Stimulated activated CD8-positive, alpha-beta memory T cell treated with anti-CD3 and anti-CD28 coated beads, Interleukin-15, amount 100 ng/mL, for 48 hours (primary cell): Measurements from ENCODE around the gene CLCNKB.
"Not testable (repeated sequence)": the region's sequence is repeated elsewhere in the genome, so short reads cannot be mapped to it uniquely, and the experiment has no call there.

Experiments used
- DNase-seq, 2 donors: peaks; one replicate each; pipeline ENCODE4 v3.0.0-alpha.2; 2020; ENCODE audit warnings: low read depth in 2 of 2

Gene CLCNKB

DNA sequence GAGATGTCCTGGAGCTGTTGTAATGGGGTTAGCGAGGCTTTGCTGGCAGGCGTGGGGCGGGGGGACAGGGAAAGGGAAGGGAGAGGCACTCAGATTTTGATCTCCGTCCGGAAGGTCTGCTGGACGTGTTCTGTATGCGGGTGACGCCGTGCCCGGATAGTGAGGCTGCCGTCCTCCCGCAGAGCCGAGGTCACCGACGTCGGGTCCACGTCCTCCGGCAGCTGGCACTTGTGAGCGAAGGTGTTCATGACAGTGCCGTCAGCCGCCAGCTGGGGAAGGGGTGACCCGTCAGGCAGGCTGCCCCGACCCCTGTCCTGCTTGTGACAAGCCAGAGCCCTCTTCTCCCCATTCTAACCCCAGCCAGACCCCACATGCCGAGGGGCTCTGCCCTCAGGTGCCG is 28.1 kb upstream of the CLCNKB start:
- DNase-seq, result no peak

DNA sequence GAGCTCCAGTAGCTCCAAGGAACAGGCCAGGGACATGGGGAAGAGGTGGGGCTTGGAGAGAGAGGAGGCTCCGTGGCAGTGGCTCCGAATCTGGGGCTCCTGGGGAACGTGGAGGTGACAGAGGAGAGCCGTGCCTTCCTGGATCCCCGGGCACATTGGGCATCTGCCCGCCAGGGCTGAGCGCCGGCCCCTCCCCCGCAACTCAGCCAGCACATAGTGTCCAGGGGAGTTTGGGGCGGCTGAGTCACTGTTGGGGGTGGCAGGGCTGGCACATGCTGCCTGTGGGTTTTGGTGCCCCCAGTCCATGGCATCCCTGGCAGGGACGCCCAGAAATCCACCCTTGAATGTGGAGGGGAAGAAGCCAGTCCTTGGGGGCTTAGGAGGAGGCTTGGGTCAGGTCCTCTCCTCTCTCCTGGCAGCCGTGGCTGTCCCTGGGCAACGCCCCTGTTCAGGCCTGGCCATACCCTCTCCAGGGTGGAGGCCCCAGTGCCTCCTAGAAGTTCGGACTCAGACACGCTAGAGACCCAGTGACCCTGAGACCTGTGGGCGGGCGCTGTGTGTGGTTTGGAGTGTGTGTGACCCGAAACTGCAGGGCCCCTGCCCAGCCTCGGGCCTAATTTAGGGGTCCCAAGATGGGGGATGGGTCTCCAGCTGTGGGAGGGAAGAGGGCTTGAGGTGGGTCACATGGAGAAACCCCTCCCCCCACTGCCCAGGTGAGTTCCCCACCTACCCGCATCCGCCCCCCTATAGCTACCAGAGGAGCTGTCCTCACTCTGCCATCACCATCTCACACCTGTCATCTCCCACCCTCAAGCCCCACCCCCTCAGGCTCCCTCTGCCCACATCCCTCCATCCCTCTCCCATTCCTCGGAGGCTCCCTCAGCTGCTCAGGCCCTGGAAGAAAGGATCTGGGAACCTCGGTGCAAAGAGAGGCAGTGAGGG is 27.4 kb upstream of the CLCNKB start:
- DNase-seq, result no peak

DNA sequence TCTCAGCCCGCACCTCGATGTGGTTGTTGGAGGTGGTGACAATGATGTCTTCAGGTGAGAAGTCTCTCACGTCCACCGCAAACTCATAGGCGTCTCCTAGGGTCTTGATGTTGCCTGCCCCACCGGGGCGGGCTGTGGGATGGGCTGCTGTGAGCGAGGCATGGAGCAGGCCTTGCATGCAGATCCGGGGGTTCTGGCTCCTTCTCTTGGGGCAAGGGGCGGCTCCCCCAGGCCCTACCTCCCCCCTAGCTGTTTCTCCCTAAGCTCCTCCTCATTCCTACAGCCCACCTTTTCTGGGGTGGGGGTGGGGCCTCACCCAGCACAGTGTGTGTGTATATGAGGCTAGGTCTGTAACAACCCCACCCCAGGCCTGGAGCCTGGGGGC is 26.5 kb upstream of the CLCNKB start:
- DNase-seq, result no peak

DNA sequence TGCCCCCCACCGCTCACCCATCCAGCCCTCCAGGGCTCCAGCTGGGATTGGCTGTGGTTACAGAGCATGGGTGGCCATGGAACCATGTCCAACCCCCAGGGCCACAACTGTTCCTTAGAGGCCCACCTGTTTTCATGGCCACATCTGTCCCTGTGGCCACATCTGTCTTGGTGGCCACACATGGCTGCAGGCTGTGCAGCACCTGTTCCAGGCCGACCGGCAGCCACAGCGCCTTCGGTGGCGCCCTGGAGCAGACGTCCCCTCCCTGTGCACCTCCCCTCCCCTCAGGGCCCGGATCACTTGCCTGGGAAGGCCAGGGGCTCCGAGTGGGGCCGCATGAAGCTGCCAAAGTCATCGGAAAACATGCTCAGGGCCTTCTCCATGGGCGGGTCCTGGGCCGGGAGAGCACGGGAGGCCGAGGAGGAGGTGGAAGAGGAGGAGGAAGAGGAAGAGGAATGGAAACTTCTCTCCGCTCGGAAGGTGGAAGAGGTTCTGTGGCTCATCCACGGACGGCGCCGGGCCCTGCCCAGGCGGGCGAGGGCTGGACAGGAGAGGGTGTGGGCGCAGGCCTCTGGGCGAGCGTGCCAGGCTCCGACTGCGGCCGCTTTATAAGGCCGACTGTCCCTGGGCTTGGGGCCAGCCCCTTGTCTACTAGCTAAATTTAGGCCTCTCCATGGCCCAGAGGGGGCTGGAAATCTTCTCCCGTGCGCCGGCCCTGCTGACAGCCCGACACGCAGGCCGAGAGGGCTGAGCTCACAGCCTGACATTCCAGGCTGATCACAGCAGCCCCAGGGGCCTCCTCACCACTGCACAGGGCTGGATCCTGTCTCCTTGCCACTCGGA is 25.9 kb upstream of the CLCNKB start, which contains the start of gene HSPB7:
TSS of gene HSPB7 (minus strand) at position 583 of the 843 bp plus-strand sequence. CDS start at position 503, 80 bp downstream.
- DNase-seq, result no peak

GRCh38 chr1:16018308-16018707 is 25.3 kb upstream of the CLCNKB start:
- DNase-seq, result no peak

DNA sequence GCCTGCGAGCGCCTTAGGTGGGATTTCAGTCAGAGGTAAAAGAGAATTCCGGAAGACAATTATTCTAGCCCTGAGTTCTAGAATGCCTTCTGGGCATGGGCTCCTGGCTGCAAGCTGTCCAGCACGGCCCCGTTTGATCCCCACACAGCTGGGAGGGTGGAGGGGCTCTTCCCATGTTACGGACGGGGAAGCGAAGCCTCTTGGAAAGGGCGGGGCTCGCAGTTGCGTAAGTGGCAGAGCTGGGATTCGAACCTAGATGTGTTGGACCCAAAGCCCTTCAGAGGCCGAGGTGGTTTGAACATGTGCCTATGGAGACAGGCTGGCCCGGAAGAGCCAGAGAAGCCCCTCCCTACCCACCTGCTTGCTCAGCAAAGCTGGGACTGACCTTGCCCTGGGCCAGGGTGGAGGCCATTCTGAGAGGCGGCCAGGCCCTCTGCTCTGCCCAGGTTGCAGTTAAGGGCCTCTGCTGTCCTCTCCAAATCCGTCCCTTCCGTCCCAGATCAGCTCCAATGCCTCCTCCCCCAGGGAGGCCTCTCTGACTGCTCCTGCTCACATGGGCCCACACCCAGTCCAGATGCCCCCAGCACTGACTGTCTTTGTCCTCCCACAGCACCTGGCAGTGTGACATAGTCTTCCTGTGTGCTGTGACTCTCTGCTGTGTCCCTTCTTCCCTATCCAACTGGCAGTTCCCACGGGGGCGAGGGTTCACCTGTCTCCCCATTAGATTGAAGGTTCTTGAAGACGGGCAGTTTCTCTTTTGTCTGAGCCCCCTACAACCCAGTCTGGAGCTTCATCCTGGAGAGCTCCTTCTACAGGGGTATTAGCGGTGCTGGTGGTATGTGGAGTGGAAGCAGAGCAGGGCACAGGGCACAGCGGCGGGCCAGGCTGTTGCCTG is 24.6 kb upstream of the CLCNKB start:
- no peak for DNase-seq

- DNase-seq, result no peak
Observed at GRCh38 chr1:16019644-16020277, 23.8 kb upstream of the CLCNKB start.

DNA sequence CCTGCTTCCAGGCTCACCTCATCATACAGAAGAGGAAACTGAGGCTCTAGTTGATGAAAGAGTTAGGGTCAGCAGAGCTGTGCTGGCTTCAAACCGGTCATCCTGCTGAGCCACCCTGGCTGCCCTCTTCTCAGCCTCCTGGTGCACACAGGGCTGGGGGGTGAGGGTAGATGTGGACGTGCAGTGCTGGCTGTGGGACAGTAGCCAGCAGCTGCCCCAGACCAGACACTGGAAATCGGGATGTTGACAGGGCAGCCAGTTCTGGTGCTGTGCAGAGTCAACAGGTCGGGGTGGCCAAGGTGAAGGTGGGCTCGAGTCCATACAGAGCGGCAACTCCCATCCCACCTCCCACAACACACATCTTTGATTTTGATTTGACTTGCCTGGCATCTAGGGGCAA is 23.3 kb upstream of the CLCNKB start:
- no peak for DNase-seq

DNA sequence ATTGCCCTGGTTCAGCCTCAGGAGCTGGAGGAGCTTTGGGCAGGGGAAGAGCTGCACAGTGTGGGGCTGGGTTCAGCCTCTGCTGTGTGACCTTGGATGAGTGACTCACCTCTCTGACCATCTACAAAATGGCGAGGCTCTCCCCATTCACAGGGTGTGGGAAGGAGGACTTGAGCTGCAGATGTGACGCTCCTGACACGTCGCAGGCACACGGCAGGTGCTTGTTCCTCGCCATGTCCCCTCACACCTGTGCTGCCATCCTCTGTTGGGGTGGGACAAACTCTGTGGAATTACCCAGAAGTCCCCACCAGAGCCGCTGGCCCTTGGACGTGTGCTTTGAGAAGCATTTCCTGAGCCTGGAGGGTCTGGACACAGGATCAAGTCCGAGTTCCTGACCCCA is 22.7 kb upstream of the CLCNKB start:
- DNase-seq, result not testable (repeated sequence)

- DNase-seq, result no peak
Observed at GRCh38 chr1:16021681-16022080, 21.9 kb upstream of the CLCNKB start, which contains the start of gene CLCNKA. CLCNKA (plus strand) TSS chr1:16022036; CDS start chr1:16022620, 584 bp downstream.

DNA sequence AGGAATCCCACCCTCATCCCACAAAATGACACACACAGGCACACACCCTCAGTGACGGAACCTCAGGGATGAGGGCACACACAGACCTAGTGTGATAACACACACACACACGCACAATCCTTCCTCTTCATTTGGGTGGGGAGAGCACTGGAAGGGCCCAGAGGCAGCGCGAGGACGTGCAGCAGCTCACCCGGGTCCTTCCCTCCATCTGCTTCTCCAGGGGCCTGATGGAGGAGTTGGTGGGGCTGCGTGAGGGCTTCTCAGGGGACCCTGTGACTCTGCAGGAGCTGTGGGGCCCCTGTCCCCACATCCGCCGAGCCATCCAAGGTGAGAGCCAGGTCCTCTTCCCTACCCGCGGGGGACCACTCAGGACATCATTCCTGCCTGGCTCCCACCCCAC is 21.2 kb upstream of the CLCNKB start:
- no peak for DNase-seq

DNA sequence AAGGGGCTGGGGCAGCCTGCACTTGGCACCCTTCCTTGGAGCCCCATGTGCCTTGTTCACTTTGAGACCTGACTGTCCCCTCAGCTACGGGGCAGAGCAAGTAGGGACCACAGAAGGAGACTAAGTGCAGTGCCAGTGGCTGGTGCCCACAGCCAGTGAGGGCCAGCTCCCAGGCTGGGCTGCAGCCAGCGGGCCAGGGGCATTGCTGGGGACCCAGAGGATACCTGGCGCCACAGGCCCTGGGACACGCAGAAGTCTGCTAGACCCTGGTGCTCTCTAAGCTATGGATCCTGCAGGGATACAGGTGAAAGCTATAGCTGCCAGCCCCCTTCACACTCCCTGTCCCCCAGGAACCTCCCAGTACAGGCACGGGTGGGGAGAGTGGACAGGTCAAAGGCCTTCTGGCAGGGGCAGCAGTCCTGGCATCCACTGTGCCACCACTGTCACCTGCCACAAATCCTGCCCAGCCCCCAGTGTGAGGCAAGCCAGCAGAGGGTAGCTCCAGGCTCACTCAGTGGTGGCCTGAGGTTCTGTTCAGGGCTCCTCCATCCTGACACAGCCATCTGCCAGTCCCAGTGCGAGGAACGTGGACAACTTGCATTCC is 20.4 kb upstream of the CLCNKB start:
- DNase-seq, result no peak

- DNase-seq, result not testable (repeated sequence)
Observed at GRCh38 chr1:16026302-16026701, 17.3 kb upstream of the CLCNKB start.

DNA sequence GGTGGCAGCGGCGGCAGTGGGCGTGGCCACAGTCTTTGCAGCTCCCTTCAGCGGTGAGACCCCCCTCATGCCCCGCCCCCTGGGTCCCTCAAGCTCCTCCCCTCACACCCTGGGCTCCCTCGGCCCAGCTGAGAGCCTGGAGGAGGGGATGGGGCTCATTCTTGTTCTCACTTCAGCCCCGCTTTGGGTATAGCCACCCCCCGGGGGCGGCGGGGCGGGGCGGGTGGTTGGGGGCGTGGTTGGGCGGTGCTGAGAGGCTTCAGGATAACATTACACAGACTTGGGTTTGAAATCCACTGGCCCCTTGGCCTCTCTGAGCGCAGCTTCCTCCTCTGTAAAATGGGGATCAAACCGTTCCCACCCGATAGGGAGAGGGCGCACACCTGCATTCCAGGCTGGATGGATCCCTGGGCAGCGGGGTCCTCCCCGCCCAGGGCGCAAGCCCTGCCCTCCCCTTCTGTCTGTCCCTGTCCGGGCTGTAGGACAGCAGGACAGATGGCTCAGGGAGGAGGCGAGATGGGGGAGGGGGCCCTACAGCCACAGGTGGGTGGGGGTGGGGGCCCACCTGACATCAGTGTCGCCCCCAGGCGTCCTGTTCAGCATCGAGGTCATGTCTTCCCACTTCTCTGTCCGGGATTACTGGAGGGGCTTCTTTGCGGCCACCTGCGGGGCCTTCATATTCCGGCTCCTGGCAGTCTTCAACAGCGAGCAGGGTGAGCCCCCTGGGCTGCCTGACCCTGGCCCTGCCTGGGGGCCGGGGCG is 16.7 kb upstream of the CLCNKB start:
- peak in 1 of 2 donors; percentile 9 for DNase-seq

- no peak for DNase-seq
Observed at GRCh38 chr1:16028237-16029002, 15.2 kb upstream of the CLCNKB start.

DNA sequence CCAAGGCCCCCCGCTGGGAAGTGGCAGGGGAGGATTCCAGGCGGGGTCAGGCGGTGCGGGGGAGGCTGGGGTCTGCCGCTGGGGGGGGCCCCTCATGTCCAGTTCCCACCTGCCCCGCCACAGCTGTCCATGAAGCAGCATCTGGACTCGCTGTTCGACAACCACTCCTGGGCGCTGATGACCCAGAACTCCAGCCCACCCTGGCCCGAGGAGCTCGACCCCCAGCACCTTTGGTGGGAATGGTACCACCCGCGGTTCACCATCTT is 14.6 kb upstream of the CLCNKB start:
- not testable (repeated sequence) for DNase-seq

DNA sequence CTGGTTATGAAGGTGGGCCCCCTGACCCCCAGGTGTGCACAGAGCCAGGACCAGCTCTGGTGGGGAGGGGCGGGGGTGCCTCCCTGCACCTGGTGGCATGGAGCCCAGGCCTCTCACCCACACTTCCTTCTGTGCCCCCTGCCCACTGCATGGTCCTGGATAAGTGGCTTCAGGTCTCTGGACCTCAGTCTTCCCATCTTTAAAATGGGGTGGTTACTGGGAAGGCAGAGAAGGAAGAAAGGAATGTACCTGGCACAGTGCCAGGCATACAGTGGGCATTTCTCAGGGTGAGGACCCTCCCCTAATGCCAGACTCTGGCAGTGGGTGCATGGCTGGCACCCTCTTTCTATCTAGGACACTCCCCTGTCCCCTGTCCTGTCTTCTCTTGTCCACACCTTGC is 14.3 kb upstream of the CLCNKB start:
- no peak for DNase-seq

- DNase-seq, result no peak
Observed at GRCh38 chr1:16031551-16031950, 12.0 kb upstream of the CLCNKB start.

DNA sequence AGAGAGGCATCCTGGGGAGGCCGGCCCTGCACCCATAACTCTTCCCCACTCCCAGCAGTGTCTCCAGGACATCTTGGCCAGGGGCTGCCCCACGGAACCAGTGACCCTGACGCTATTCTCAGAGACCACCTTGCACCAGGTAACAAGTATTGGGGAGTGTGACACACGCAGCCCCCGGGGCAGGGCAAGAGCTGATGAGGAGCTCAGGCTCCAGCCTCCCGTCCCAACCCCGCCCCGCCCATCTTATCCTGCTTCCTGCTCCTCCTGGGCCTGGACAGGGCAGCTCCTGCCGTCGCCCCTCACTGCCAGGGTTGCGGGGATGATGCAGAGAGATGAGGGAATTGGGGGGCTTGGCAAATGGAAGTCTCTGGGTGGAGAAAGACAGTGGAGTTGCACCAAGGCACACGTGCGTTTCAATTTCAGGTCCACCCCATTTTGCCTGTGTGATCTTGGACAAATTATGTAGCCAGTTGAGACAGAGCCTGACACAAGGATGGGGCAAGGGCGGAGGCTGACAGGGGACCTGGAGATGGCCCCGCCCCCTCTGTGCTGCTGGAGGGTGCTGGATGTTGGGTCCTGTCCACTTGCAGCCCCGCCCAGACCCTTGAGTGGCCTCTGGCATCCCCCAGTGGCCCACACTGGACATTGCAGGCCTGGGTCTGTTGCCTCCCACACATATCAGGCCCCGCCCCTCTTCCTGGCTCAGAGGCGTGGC is 11.0 kb upstream of the CLCNKB start:
- peak; percentile 53 to 63 for DNase-seq
